Middle frontal gyrus (tissue), 1 donor: Measurements from ENCODE around the gene RAD51B.

Experiments used
- DNase-seq: peaks from one replicate; pipeline ENCODE4 v3.0.0-alpha.2; 2015; ENCODE audit warnings: low spot score; ENCODE audit errors: extremely low spot score

RAD51B gene

GRCh38 chr14:68606644-68607043 is 787.1 kb downstream of the RAD51B start:
- no peak for DNase-seq

GRCh38 chr14:68607081-68607866 is 787.7 kb downstream of the RAD51B start:
- no peak for DNase-seq

GRCh38 chr14:68607867-68608573 is 788.4 kb downstream of the RAD51B start:
- DNase-seq, result no peak

DNA sequence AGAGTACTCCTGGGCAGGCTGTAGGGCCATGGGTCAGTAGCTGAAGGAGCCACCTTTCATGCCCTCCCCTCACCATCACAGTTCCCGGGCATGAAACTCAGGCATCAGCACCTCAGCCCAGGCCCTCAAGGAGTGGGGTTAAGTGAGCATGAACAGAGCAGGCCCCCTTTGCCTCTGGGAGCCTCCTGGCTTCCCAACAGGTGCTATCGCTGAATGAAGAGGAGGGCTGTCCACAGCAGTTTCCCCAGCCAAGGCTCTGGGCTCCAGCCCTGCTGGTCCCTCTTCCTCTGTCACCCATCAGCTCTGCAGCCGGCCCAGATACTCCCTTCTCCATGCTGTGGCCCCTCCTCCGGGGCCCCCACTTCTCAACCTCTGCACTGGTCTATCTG is 789.0 kb downstream of the RAD51B start:
- no peak for DNase-seq

- no peak for DNase-seq
Observed at GRCh38 chr14:68609012-68609411, 789.4 kb downstream of the RAD51B start.

DNA sequence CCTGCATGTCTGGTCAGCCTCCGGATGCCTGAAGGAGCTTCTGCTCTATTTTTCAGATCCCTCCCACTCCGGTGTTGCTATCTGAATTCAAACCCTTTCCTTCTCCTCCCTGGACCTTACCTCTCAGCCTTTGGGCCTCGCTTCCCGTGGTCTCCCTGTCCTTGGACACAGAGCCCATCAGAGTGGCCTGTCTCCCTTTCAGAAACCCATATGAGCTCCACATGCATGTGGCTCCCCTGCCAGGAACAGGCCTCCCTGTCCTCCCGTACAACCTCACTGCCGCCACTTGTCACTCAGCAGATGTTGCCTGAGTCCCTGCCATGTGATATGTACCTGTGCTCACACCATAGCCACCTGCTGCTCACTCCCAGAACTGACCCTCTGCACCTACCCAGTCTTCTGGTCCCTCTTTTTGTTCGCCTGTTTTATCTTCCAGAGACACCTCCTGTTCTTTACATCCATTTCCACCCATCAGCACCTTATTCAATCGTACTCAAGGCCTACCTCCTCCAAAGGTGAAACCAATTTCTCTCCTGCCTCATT is 790.7 kb downstream of the RAD51B start:
- DNase-seq, result no peak

DNA sequence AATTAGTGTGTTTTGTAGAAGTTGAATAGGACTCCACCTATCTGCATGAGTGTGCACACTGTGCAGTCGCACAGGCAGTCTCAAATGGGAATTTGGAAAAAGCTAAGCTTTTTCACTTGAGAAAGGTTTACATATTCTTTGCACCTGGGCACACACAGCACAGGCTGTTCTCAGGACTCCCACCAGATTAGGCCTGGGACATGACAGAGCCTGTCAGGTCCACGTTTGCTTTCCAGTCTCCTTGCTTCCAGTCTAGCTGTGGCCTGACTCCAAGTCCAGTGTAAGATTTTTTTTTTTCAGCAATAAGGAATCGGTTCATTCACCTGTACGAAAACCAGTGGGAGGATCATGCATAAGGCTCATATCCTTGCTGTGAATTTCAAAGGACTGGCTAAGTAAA is 792.0 kb downstream of the RAD51B start:
- DNase-seq, result no peak

DNA sequence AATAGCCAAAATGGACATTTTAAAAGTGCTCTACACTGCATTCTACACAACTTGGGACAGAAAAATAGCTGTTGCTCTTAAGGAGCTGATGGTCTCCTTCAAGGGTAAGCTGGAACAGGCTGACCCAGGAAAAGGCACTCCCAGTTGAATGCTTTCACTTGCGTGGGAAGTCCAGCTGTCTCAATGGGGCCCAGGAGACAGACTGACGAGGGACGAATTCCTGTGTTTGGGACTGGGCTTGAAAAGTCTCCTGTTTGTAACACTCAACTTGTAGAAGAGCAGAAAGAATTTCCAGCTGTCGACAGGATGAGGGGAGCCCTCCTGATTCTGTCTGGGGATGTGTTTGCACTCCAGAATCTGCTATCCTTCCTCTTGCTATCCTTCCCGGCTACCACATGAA is 792.5 kb downstream of the RAD51B start:
- no peak for DNase-seq

DNA sequence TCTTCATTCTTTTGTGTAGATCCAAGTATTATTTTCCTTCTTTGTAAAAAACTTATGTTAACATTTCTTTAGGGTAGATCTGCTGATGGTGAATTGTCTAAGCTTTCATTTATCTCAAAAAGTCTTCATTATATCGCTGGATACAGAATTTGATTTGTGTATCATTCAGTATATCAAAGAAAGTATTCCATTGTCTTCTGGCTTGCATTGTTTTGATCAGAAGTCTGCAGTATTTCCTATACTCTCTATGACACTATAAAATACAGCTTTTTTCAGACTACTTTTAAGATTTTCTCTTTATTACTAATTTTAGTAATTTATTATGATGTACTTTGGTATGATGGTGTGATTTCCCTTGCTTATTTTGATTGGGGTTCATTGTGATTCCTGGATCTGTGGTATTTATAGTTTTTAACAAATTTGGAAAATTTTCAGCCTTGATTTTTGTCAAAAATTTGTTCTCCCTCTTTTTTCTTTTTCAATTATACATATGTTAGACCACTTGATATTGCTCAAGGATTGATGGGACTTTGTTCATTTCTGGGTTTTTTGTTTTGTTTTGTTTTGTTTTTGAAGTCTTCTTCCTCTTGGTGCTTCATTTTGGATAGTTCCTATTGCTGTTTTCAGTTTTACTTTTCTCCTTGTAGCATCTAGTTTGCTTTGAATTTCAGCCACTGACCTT is 796.8 kb downstream of the RAD51B start:
- no peak for DNase-seq

- DNase-seq, result no peak
Observed at GRCh38 chr14:68619790-68620574, 800.4 kb downstream of the RAD51B start.

DNA sequence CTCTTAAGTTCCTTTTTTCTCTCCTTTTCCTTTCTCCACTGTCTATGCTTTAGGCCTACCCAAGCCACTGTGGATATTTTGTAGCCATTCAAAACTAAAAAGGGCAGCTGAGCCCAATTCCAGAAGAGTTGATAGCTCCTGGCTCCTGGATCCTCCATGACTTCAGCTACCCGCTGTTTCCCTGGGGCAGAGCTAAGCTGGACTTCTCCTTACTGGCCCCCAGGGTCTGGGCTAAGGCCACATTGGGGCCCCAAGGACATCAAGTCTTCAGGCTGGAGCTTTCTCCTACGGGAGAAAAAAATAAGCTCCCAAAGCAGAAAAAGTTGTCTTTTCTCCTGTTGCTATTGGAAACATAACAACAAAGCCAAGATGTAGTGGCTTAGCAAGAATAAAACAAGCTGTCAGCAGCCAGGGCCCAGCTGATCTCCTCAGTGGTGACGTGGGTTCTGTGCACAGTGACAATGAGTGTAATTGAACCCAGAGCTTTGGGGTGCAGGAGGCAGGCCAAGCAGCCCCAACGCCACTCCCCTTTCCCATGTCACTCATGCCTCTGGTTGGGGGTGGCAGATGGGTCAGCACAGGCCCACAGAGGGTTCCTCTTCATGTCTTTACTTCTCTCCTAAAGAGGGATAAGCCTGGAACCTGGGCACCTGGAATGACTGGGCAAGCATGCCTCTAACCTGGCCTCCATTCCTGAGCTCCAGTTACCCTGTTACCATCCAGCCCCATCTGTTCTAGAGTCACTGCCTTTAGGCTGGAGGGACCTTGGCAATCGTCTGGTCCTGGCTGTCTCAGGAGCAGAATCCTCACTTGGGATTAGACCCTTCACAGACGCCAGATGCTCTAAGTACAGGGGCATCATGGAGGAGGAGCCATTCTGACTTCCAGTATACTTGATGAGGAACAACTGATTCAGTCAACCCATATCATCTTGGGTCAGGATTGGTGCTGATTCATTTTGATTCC is 802.1 kb downstream of the RAD51B start:
- no peak for DNase-seq

DNA sequence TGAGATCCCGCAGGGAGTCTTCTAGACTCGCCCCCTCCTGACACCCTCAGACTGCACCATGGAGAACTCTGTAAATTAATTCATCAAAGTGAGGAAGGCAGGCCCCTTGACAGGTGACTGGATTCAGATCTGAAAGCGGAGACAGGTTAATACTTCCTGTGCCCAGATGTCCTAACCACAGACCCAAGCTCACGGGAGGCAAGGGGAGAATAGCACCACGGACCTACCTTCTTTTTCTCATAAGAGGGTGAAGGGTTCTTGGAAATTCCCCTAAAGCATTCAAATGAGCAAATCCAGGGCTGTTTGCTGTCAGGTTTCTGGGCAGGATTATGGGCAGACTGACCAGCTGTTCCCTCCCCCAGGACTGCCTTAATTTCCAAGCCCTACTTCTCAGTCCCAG is 803.3 kb downstream of the RAD51B start:
- no peak for DNase-seq

- DNase-seq, result no peak
Observed at GRCh38 chr14:68623307-68623706, 803.7 kb downstream of the RAD51B start.

- no peak for DNase-seq
Observed at GRCh38 chr14:68623826-68624225, 804.2 kb downstream of the RAD51B start.

- DNase-seq, result no peak
Observed at GRCh38 chr14:68624541-68625220, 805.1 kb downstream of the RAD51B start.

GRCh38 chr14:68625366-68626090 is 805.9 kb downstream of the RAD51B start:
- no peak for DNase-seq

DNA sequence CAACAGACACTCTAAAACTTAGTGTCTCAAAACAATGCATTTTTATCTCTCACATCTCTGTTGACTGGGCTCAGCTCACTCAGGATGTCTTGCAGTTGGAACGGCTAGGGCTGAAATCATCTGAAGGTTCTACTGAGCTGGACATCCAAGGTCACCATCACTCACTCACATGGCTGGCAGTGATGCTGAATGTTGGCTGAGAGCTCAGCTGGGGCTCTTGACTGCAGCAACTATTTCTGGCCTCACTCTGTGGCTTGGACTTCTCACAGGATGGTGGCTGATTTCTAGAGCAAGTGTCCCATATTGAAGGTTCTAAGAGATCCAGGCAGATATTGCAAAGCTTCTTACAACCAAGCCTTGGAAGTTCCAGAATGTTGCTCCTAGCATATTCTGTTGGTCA is 806.8 kb downstream of the RAD51B start:
- DNase-seq, result no peak

- DNase-seq, result no peak
Observed at GRCh38 chr14:68627050-68627867, 807.7 kb downstream of the RAD51B start.
